NCI-H2196 treated with DMSO at 0.1 percent for 48 hours (cell line): ENCODE results near the gene ANXA2.
A peak's percentile ranks its signal among the peaks of the same experiment; 100 is the strongest.

Source experiments
- DNase-seq: peaks from one replicate; lab custom pipeline; 2025; ENCODE audit not compliant: unreplicated experiment; lab: John Stamatoyannopoulos, UW

The ANXA2 gene

DNA sequence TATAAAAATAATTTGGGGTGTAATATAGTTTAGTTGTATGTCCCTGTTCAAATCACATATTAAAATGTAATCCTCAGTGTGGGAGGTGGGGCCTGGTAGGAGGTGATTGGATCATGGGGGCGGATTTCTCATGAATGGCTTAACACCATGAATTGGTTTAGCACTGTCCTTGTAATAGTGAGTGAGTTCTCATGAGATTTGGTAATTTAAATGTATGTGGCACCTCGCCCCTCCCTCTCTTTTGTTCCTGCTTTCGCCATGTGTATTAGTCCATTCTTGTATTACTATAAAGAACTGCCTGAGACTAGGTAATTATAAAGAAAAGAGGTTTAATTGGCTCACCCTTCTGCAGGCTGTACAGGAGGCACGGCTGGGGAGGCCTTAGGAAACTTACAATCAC lies 83.9 kb downstream of the ANXA2 start:
- DNase-seq = no peak

DNA sequence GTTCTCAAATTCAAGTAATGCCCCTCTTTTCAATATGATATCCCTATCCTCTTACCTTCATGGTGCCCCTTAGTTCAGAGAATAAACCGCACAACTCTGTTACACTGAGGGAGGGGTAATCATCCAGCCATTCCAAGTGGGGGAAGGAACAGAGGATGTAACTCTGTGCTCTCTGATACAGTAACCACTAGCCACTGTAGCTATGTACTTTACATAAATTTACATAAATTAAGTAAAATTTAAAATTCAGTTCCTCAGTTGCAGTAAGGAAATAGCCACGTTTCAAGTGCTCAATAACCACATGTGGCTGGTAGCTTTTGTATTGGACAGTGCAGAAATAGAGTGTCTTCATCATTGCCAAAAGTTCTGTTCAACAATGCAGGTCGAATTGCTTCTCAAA lies 90.8 kb downstream of the ANXA2 start:
- no peak for DNase-seq

DNA sequence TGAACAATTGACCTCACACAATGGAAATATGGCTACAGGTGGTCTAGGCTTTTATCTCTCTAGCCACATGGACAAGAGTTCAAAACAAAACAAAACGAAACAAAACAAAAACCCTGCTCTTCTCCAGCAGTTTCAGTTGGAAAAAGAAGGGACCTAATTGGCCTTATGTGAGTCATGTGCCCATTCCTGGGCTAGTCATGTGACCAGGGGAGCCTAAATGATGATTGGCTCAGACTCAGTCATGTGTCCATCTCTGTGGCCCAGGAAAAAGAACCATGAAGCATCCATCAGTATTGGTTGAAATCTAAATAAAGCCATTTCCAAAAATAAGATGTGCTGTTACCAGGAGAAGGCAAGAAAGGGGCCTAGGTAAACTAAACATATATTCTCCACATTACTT lies 96.8 kb downstream of the ANXA2 start:
- no peak for DNase-seq

GRCh38 chr15:60299452-60300047 lies 98.2 kb downstream of the ANXA2 start:
- DNase-seq = peak; percentile 60
